ENCODE data around the gene DHRS2. TPM values are rescaled to one million over a fixed set of nuclear protein-coding genes. Genes with fewer than 3 reads are reported as not detected.

Gene DHRS2
- total and polyA plus RNA-seq, 2 of the 13 experiments (the other 11 are each of a cell fraction or from before 2014, with no cell fraction given) = 1,621 to 3,021 TPM

DNA sequence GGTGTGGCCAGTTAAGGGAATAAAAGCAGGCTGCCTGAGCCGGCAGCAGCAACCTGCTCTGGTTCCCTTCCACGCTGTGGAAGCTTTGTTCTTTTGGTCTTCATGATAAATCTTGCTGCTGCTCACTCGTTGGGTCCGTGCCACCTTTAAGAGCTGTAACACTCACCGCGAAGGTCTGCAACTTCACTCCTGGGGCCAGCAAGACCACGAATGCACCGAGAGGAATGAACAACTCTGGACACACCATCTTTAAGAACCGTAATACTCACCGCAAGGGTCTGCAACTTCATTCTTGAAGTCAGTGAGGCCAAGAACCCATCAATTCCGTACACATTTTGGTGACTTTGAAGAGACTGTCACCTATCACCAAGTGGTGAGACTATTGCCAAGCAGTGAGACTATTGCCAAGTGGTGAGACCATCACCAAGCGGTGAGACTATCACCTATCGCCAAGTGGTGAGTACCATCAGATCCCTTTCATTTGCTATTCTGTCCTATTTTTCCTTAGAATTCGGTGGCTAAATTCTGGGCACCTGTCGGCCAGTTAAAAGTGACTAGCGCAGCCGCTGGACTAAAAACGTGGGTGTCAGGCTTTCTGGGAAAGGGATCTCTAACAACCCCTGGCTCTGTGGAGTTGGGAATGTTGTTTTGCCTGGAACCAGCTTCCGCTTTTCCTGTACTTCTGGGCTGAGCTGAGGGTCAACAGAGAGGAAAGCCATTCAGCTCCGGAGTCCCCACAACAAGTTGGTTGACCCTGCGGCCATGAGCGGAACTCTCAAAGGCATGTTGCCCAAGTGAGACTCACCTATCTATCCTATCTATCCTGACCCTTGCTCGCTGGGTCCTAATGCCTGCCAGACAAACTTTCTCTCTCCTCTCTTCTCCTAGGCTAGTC is at the start of gene DHRS2 (continued):
- TF ChIP-seq ZSCAN5A (CRISPR knock-in tag; IDR thresholded peaks at IDR 0.05; ENCODE audit: borderline replicate concordance) (peak; percentile 91; the same call in 1 of the 2 replicates), ERF (CRISPR knock-in tag; IDR thresholded peaks at IDR 0.05) (peak; percentile 94), ZNF749 (CRISPR knock-in tag; IDR thresholded peaks at IDR 0.05; ENCODE audit: borderline replicate concordance) (no peak), ZGPAT (CRISPR knock-in tag; IDR thresholded peaks at IDR 0.05) (peak; percentile 94; the same call in 1 of the 2 replicates), SIX4 (CRISPR knock-in tag; IDR thresholded peaks at IDR 0.05) (peak; percentile 92), GMEB2 (CRISPR knock-in tag; IDR thresholded peaks at IDR 0.05; ENCODE audit: low read depth) (peak; percentile 48; the same call in 1 of the 2 replicates), CENPX (CRISPR knock-in tag; IDR thresholded peaks at IDR 0.05) (no peak), AKNA (CRISPR knock-in tag; IDR thresholded peaks at IDR 0.05; ENCODE audit: borderline replicate concordance) (no peak), TBX2 (CRISPR knock-in tag; IDR thresholded peaks at IDR 0.05; ENCODE audit: borderline replicate concordance) (peak; percentile 72), BCL6 (CRISPR knock-in tag; IDR thresholded peaks at IDR 0.05) (peak; percentile 77), SRSF1 (optimal IDR thresholded peaks at IDR 0.05; ENCODE audit: low read depth, low read length) (no peak), RAD51 (IDR thresholded peaks at IDR 0.05; ENCODE audit: borderline replicate concordance) (no peak)
- TF ChIP-seq, protein P1, sequence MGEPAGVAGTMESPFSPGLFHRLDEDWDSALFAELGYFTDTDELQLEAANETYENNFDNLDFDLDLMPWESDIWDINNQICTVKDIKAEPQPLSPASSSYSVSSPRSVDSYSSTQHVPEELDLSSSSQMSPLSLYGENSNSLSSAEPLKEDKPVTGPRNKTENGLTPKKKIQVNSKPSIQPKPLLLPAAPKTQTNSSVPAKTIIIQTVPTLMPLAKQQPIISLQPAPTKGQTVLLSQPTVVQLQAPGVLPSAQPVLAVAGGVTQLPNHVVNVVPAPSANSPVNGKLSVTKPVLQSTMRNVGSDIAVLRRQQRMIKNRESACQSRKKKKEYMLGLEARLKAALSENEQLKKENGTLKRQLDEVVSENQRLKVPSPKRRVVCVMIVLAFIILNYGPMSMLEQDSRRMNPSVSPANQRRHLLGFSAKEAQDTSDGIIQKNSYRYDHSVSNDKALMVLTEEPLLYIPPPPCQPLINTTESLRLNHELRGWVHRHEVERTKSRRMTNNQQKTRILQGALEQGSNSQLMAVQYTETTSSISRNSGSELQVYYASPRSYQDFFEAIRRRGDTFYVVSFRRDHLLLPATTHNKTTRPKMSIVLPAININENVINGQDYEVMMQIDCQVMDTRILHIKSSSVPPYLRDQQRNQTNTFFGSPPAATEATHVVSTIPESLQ (CRISPR knock-in tag; conservative IDR thresholded peaks at IDR 0.05) = peak; percentile 94; the same call in 1 of the 2 replicates
- TF ChIP-seq, protein P2, sequence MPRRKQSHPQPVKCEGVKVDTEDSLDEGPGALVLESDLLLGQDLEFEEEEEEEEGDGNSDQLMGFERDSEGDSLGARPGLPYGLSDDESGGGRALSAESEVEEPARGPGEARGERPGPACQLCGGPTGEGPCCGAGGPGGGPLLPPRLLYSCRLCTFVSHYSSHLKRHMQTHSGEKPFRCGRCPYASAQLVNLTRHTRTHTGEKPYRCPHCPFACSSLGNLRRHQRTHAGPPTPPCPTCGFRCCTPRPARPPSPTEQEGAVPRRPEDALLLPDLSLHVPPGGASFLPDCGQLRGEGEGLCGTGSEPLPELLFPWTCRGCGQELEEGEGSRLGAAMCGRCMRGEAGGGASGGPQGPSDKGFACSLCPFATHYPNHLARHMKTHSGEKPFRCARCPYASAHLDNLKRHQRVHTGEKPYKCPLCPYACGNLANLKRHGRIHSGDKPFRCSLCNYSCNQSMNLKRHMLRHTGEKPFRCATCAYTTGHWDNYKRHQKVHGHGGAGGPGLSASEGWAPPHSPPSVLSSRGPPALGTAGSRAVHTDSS (CRISPR knock-in tag; conservative IDR thresholded peaks at IDR 0.05) = no peak

Data from HepG2 (cell line).